GM12878 (cell line): Measurements from ENCODE around the gene CEP295NL. TPM values are rescaled to one million over a fixed set of nuclear protein-coding genes. Genes with fewer than 3 reads are reported as not detected.

Experiments
- ASH2L ChIP-seq: fragments of 300-600, 200-600 bp; sonication (generic); IDR thresholded peaks from 2 replicates; pipeline ENCODE4 v1.6.1; 2017; ENCODE audit warnings: low read depth, mild to moderate bottlenecking, borderline replicate concordance
- CEBPB ChIP-seq, 2 experiments: fragments of 150-350 bp in 1 of 2; IDR thresholded peaks; 2 replicates each; pipeline ENCODE4 v1.6.1; 2012 to 2014; ENCODE audit warnings: low read depth in 2 of 2, low read length in 2 of 2, borderline replicate concordance in 1 of 2, inconsistent platforms in 1 of 2
- MXI1 ChIP-seq: fragments of 150-350 bp; IDR thresholded peaks from 2 replicates; pipeline ENCODE4 v1.6.1; 2011; ENCODE audit warnings: low read depth, mild to moderate bottlenecking, inconsistent platforms, low read length, improper control_type of control experiment
- MYB ChIP-seq: fragments of 150-350 bp; IDR thresholded peaks from 2 replicates; pipeline ENCODE4 v1.6.1; 2014; ENCODE audit warnings: mild to moderate bottlenecking, low read depth, low read length, borderline replicate concordance
- NR2F1 ChIP-seq: fragments of 450-650 bp; conservative IDR thresholded peaks from 2 replicates; pipeline ENCODE4 v1.6.1; 2017; ENCODE audit warnings: mild to moderate bottlenecking
- STAT1 ChIP-seq: fragments of 450-650 bp; conservative IDR thresholded peaks from 2 replicates; pipeline ENCODE4 v1.6.1; 2014; ENCODE audit warnings: antibody characterized with exemption, mild to moderate bottlenecking
- TAF1 ChIP-seq: IDR thresholded peaks from 2 replicates; pipeline ENCODE4 v1.6.1; 2011; ENCODE audit warnings: mild to moderate bottlenecking, low read depth, low read length, borderline replicate concordance
- ZNF217 ChIP-seq: fragments of 450-650 bp; IDR thresholded peaks from 2 replicates; pipeline ENCODE4 v1.6.1; 2017; ENCODE audit warnings: antibody characterized with exemption, mild to moderate bottlenecking
- polyA plus RNA-seq, 11 experiments: library from polyadenylated mRNA; depleted of rRNA in 4 of 11; unstranded in 6 of 11; stranded (reverse) in 5 of 11; fragments of >200 nt; fragmentation: Nextera tagmentation in 4 of 11; fragmentation: Illumina TruSeq in 1 of 11; extraction: Ambion mirVana in 4 of 11; extraction: Trizol in 1 of 11; gene quantifications; 1 replicate in 1 of 11; 2 replicates in 10 of 11; pipeline versions ENCODE4 v1.2.1 to v1.2.3, GENCODE V29; 2011 to 2016; ENCODE audit warnings: inconsistent platforms in 2 of 11, missing spikeins in 2 of 11, low read depth in 1 of 11
- total RNA-seq, 4 experiments: library from RNA; depleted of rRNA in 3 of 4; stranded (reverse); fragments of >200 nt in 3 of 4; fragmentation: Illumina TruSeq in 1 of 4; extraction: Trizol in 1 of 4; gene quantifications; 2 replicates each; pipeline versions ENCODE4 v1.2.1 to v1.2.3, GENCODE V29; 2013 to 2021
- TF ChIP-seq, protein P1 (sequence below): IDR thresholded peaks from 2 replicates; pipeline ENCODE4 v1.6.1; 2012; ENCODE audit warnings: improper control_type of control experiment, low read depth, low read length; ENCODE audit not compliant: insufficient replicate concordance
- TF ChIP-seq, protein P2 (sequence below): IDR thresholded peaks from 2 replicates; pipeline ENCODE4 v1.6.1; 2011; ENCODE audit warnings: borderline replicate concordance, low read depth, mild to moderate bottlenecking, moderate library complexity, low read length; ENCODE audit not compliant: insufficient read depth, poor library complexity, severe bottlenecking
- TF ChIP-seq, protein P3 (sequence below): IDR thresholded peaks from 2 replicates; pipeline ENCODE4 v1.6.1; 2011; ENCODE audit warnings: borderline replicate concordance, low read depth, mild to moderate bottlenecking, moderate library complexity, mixed read lengths, low read length; ENCODE audit not compliant: insufficient read depth; ENCODE audit errors: extremely low read length
- TF ChIP-seq, protein P4 (sequence below): IDR thresholded peaks from 2 replicates; pipeline ENCODE4 v1.6.1; 2012; ENCODE audit warnings: low read depth, low read length, improper control_type of control experiment
- TF ChIP-seq, protein P5 (sequence below): IDR thresholded peaks from 2 replicates; pipeline ENCODE4 v1.6.1; 2012; ENCODE audit warnings: low read length, inconsistent platforms

Gene CEP295NL
- total and polyA plus RNA-seq, 10 of the 15 experiments (the other 5 are each of a cell fraction or from before 2014, with no cell fraction given) = not detected

DNA sequence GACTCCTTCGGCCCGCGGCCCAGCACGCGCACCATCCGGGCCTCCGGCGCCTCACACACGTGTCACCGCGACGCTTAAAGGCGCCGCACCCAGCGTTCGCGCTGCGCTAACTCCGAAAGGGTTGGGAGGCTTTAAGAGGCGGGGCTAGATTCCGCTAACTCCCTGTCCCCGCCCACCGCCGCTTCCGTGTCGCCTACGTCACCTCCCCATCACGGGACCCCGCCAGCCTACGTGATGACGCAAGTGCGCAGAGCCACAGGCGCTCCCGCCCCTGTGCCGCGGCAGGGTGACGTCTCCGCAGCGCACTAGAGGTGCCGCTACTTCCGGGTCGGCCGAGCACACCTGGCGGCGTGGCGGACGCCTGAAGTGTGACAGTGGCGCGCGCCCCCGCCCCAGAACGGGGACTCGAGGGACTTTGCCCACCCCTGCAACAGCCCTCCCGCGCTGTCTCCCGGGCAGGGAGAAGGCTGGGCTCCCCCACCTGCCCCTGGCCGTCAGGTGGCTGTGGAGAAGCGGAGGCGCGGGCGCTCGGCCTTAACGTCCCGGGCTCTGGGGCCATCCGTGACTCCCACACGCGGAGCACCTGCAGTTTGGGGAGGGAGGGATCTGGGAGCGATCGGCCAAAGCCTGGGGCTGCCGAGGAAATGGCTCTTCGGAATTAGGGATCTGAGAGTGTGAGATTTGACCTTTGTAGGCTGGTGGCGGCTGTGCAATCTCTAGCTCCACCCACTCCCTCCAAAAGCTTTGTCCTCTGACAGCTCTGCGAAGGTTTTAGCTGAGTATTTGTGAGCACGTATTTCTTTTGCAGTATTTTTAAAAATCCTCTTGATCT, 62.0 kb downstream of the CEP295NL start, which contains the start of gene USP36 (continued):
- TF ChIP-seq, protein P1, sequence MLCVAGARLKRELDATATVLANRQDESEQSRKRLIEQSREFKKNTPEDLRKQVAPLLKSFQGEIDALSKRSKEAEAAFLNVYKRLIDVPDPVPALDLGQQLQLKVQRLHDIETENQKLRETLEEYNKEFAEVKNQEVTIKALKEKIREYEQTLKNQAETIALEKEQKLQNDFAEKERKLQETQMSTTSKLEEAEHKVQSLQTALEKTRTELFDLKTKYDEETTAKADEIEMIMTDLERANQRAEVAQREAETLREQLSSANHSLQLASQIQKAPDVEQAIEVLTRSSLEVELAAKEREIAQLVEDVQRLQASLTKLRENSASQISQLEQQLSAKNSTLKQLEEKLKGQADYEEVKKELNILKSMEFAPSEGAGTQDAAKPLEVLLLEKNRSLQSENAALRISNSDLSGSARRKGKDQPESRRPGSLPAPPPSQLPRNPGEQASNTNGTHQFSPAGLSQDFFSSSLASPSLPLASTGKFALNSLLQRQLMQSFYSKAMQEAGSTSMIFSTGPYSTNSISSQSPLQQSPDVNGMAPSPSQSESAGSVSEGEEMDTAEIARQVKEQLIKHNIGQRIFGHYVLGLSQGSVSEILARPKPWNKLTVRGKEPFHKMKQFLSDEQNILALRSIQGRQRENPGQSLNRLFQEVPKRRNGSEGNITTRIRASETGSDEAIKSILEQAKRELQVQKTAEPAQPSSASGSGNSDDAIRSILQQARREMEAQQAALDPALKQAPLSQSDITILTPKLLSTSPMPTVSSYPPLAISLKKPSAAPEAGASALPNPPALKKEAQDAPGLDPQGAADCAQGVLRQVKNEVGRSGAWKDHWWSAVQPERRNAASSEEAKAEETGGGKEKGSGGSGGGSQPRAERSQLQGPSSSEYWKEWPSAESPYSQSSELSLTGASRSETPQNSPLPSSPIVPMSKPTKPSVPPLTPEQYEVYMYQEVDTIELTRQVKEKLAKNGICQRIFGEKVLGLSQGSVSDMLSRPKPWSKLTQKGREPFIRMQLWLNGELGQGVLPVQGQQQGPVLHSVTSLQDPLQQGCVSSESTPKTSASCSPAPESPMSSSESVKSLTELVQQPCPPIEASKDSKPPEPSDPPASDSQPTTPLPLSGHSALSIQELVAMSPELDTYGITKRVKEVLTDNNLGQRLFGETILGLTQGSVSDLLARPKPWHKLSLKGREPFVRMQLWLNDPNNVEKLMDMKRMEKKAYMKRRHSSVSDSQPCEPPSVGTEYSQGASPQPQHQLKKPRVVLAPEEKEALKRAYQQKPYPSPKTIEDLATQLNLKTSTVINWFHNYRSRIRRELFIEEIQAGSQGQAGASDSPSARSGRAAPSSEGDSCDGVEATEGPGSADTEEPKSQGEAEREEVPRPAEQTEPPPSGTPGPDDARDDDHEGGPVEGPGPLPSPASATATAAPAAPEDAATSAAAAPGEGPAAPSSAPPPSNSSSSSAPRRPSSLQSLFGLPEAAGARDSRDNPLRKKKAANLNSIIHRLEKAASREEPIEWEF = no peak
- TF ChIP-seq MXI1 (peak; percentile 97), ASH2L (no peak), CEBPB (IDR thresholded peaks at IDR 0.05; ENCODE audit: borderline replicate concordance in 1 of 2, low read depth in 2 of 2, low read length in 2 of 2) (no peak), MYB (no peak), STAT1 (no peak; the same call in 1 of the 2 replicates), NR2F1 (peak; percentile 95), ZNF217 (peak; percentile 42; the same call in 1 of the 2 replicates), TAF1 (peak; percentile 90)
- TF ChIP-seq, protein P2, sequence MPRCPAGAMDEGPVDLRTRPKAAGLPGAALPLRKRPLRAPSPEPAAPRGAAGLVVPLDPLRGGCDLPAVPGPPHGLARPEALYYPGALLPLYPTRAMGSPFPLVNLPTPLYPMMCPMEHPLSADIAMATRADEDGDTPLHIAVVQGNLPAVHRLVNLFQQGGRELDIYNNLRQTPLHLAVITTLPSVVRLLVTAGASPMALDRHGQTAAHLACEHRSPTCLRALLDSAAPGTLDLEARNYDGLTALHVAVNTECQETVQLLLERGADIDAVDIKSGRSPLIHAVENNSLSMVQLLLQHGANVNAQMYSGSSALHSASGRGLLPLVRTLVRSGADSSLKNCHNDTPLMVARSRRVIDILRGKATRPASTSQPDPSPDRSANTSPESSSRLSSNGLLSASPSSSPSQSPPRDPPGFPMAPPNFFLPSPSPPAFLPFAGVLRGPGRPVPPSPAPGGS = no peak
- TF ChIP-seq, protein P3, sequence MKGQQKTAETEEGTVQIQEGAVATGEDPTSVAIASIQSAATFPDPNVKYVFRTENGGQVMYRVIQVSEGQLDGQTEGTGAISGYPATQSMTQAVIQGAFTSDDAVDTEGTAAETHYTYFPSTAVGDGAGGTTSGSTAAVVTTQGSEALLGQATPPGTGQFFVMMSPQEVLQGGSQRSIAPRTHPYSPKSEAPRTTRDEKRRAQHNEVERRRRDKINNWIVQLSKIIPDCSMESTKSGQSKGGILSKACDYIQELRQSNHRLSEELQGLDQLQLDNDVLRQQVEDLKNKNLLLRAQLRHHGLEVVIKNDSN = peak; percentile 78
- TF ChIP-seq, protein P4, sequence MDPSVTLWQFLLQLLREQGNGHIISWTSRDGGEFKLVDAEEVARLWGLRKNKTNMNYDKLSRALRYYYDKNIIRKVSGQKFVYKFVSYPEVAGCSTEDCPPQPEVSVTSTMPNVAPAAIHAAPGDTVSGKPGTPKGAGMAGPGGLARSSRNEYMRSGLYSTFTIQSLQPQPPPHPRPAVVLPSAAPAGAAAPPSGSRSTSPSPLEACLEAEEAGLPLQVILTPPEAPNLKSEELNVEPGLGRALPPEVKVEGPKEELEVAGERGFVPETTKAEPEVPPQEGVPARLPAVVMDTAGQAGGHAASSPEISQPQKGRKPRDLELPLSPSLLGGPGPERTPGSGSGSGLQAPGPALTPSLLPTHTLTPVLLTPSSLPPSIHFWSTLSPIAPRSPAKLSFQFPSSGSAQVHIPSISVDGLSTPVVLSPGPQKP = peak; percentile 61; the same call in 1 of the 2 replicates
- TF ChIP-seq, protein P5, sequence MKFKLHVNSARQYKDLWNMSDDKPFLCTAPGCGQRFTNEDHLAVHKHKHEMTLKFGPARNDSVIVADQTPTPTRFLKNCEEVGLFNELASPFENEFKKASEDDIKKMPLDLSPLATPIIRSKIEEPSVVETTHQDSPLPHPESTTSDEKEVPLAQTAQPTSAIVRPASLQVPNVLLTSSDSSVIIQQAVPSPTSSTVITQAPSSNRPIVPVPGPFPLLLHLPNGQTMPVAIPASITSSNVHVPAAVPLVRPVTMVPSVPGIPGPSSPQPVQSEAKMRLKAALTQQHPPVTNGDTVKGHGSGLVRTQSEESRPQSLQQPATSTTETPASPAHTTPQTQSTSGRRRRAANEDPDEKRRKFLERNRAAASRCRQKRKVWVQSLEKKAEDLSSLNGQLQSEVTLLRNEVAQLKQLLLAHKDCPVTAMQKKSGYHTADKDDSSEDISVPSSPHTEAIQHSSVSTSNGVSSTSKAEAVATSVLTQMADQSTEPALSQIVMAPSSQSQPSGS = peak; percentile 27; the same call in 1 of the 2 replicates
